A673 (cell line): Measurements from ENCODE around the gene IL10RA. TPM values are rescaled to one million over a fixed set of nuclear protein-coding genes. Genes with fewer than 3 reads are reported as not detected.

Source experiments
- BruUV-seq: library from RNA; stranded (reverse); fragments of 400-500 nt; replicated peaks from 2 replicates; lab custom pipeline; 2021; lab: Mats Ljungman, UMichigan
- CTCF ChIA-PET: fragments of 300-600 bp; sonication (Branson Sonifier 250); formaldehyde crosslinking; loops from one replicate; lab custom pipeline; 2022; ENCODE audit warnings: antibody characterized with exemption; lab: Charles Lee
- POLR2A ChIA-PET: fragments of 300-600 bp; sonication (Branson Sonifier 250); formaldehyde crosslinking; loops from one replicate; lab custom pipeline; 2022; ENCODE audit warnings: antibody characterized with exemption; ENCODE audit not compliant: low non-redundant PET; lab: Charles Lee
- DNase-seq: peaks from one replicate; pipeline ENCODE4 v3.0.0-alpha.2; 2015; ENCODE audit warnings: low spot score
- H3K27ac ChIP-seq: fragments of 200-600 bp; sonication (generic); 2 replicates; pipeline ENCODE4 v1.5.1; 2016; ENCODE audit warnings: mixed run types, low read depth, mild to moderate bottlenecking, mixed read lengths, antibody characterized with exemption, low read length; ENCODE audit not compliant: poor library complexity, severe bottlenecking
- H3K27me3 ChIP-seq: fragments of 200-600 bp; sonication (generic); replicated peaks from 2 replicates; pipeline ENCODE4 v1.6.1; 2017; ENCODE audit warnings: mixed run types, low read depth, mild to moderate bottlenecking, mixed read lengths, antibody characterized with exemption, low read length; ENCODE audit not compliant: insufficient read depth, poor library complexity
- H3K36me3 ChIP-seq: fragments of 200-600 bp; sonication (generic); 2 replicates; pipeline ENCODE4 v1.6.1; 2016; ENCODE audit warnings: mixed run types, mild to moderate bottlenecking, mixed read lengths, antibody characterized with exemption, low read length; ENCODE audit not compliant: insufficient read depth, poor library complexity, severe bottlenecking
- H3K4me1 ChIP-seq: fragments of 200-600 bp; sonication (generic); 2 replicates; pipeline ENCODE4 v1.6.1; 2017; ENCODE audit warnings: mixed run types, mild to moderate bottlenecking, mixed read lengths, antibody characterized with exemption, low read length; ENCODE audit not compliant: insufficient read depth, poor library complexity, severe bottlenecking
- H3K4me3 ChIP-seq: fragments of 200-600 bp; sonication (generic); 2 replicates; pipeline ENCODE4 v1.5.1; 2016; ENCODE audit warnings: low read depth, mixed run types, mild to moderate bottlenecking, mixed read lengths, low read length; ENCODE audit not compliant: poor library complexity, severe bottlenecking
- H3K9me3 ChIP-seq: fragments of 200-600 bp; sonication (generic); 2 replicates; pipeline ENCODE4 v1.6.1; 2016; ENCODE audit warnings: mixed run types, low read depth, mild to moderate bottlenecking, mixed read lengths, antibody characterized with exemption, low read length; ENCODE audit not compliant: poor library complexity, severe bottlenecking
- CTCF ChIP-seq: fragments of 300-800, 200-600 bp; sonication (generic); conservative IDR thresholded peaks from 2 replicates; pipeline ENCODE4 v1.5.1; 2017; ENCODE audit warnings: low read depth, mild to moderate bottlenecking, antibody characterized with exemption, low read length, moderate library complexity, mixed read lengths
- EZH2 ChIP-seq: fragments of 200-600 bp; sonication (generic); IDR thresholded peaks from 2 replicates; pipeline ENCODE4 v1.6.1; 2017; ENCODE audit warnings: borderline replicate concordance, low read depth, mild to moderate bottlenecking, mixed read lengths, antibody characterized with exemption, low read length; ENCODE audit not compliant: poor library complexity, severe bottlenecking
- intact Hi-C: fragments of 100-400 bp; cut with micrococcal nuclease; formaldehyde crosslinking; loops from one replicate; pipeline ENCODE4 v1.10.0; 2022; ENCODE audit not compliant: unreplicated experiment
- total RNA-seq: library from RNA; stranded (reverse); gene quantifications from 2 replicates; pipeline ENCODE4 v1.2.3, GENCODE V29; 2021

Gene IL10RA
- total RNA-seq, 1 experiment from 2014 or later = not detected

- peaks cover 50% of the 10 kb centered on the region for H3K27me3 ChIP-seq
- POLR2A ChIA-PET = interaction anchor here (0.6 kb wide), 1 partner anchor 571 kb away, joined by 4 read pairs; no protein-coding TSS in a partner anchor
- DNase-seq = no peak
- H3K36me3 ChIP-seq = no peaks in the 10 kb centered on the region
- intact Hi-C loops = no loop called here
- TF ChIP-seq EZH2 = no peak
- TF ChIP-seq CTCF = no peak
- no peaks in the 10 kb centered on the region for H3K4me1 ChIP-seq
- H3K4me3 ChIP-seq = no peak overlapping the region
- no peak overlapping the region for H3K27ac ChIP-seq
- H3K9me3 ChIP-seq = peaks cover 4% of the 10 kb centered on the region
- no TSS peak for BruUV-seq
- CTCF ChIA-PET = no interaction called here
These were observed 29.9 kb downstream of the IL10RA start for GRCh38 chr11:118016104-118016503.

- no peak for DNase-seq
- H3K27me3 ChIP-seq = peaks cover 56% of the 10 kb centered on the region
- no peak overlapping the region for H3K4me3 ChIP-seq
- H3K36me3 ChIP-seq = no peaks in the 10 kb centered on the region
- TF ChIP-seq EZH2 = no peak
- no peak for TF ChIP-seq CTCF
- ChIA-PET CTCF (no interaction called here), POLR2A (no interaction called here)
- no peaks in the 10 kb centered on the region for H3K4me1 ChIP-seq
- no TSS peak for BruUV-seq
- peaks cover 5% of the 10 kb centered on the region for H3K9me3 ChIP-seq
- no peak overlapping the region for H3K27ac ChIP-seq
- intact Hi-C loops = no loop called here
These were observed 30.9 kb downstream of the IL10RA start for GRCh38 chr11:118017111-118017510.

GRCh38 chr11:118017631-118018315 is 31.6 kb downstream of the IL10RA start:
- Histone ChIP-seq H3K4me3 (no peak overlapping the region), H3K27ac (no peak overlapping the region), H3K9me3 (peaks cover 5% of the 10 kb centered on the region), H3K27me3 (peaks cover 56% of the 10 kb centered on the region), H3K4me1 (no peaks in the 10 kb centered on the region), H3K36me3 (no peaks in the 10 kb centered on the region)
- CTCF ChIA-PET = no interaction called here
- intact Hi-C loops = no loop called here
- TF ChIP-seq EZH2 (no peak), CTCF (no peak)
- POLR2A ChIA-PET = no interaction called here
- no peak for DNase-seq
- no TSS peak for BruUV-seq
